PC-9 (cell line): ENCODE data around the gene IFITM1. TPM values are rescaled to one million over a fixed set of nuclear protein-coding genes. Genes with fewer than 3 reads are reported as not detected.

ENCODE experiments used
- BruUV-seq: library from RNA; stranded (reverse); fragments of 400-500 nt; replicated peaks from 2 replicates; lab custom pipeline; 2021; lab: Mats Ljungman, UMichigan
- CTCF ChIA-PET: fragments of 300-600 bp; sonication (Branson Sonifier 250); formaldehyde crosslinking; loops from one replicate; lab custom pipeline; 2022; ENCODE audit warnings: antibody characterized with exemption; lab: Charles Lee
- POLR2A ChIA-PET: fragments of 300-600 bp; sonication (Branson Sonifier 250); formaldehyde crosslinking; loops from one replicate; lab custom pipeline; 2022; ENCODE audit warnings: antibody characterized with exemption; ENCODE audit not compliant: unreplicated experiment; lab: Charles Lee
- DNase-seq, 2 experiments: peaks; one replicate each; pipeline versions ENCODE4 v3.0.0 to v3.0.0-alpha.2; 2015 to 2022; ENCODE audit warnings: mixed read lengths in 1 of 2
- H2AFZ ChIP-seq: fragments of 200-600 bp; sonication (generic); 2 replicates; pipeline ENCODE4 v1.8.1; 2017; ENCODE audit warnings: antibody characterized with exemption
- H3F3A ChIP-seq: fragments of 200-600 bp; sonication (generic); 2 replicates; pipeline ENCODE4 v1.8.1; 2017; ENCODE audit warnings: antibody characterized with exemption, mild to moderate bottlenecking, low read depth; ENCODE audit not compliant: insufficient read depth
- H3K27ac ChIP-seq: fragments of 200-600 bp; sonication (generic); 2 replicates; pipeline ENCODE4 v1.6.1; 2016; ENCODE audit warnings: mixed run types
- H3K27me3 ChIP-seq: fragments of 200-600 bp; sonication (generic); 2 replicates; pipeline ENCODE4 v1.6.1; 2016; ENCODE audit warnings: low read depth, mixed run types; ENCODE audit not compliant: insufficient read depth
- H3K36me3 ChIP-seq: fragments of 200-600 bp; sonication (generic); 2 replicates; pipeline ENCODE4 v1.6.1; 2016; ENCODE audit warnings: low read depth, mixed run types
- H3K4me1 ChIP-seq: fragments of 200-600 bp; sonication (generic); replicated peaks from 2 replicates; pipeline ENCODE4 v1.6.1; 2016; ENCODE audit warnings: mixed run types; ENCODE audit not compliant: insufficient read depth
- H3K4me2 ChIP-seq: fragments of 200-600 bp; sonication (generic); 2 replicates; pipeline ENCODE4 v1.6.1; 2017; ENCODE audit warnings: mixed run types
- H3K4me3 ChIP-seq: fragments of 200-600 bp; sonication (generic); 2 replicates; pipeline ENCODE4 v1.6.1; 2016; ENCODE audit warnings: mixed run types
- H3K79me2 ChIP-seq: fragments of 200-600 bp; sonication (generic); 2 replicates; pipeline ENCODE4 v1.6.1; 2017; ENCODE audit warnings: low read depth, mixed run types
- H3K9me2 ChIP-seq: fragments of 200-600 bp; sonication (generic); 2 replicates; pipeline ENCODE4 v1.8.1; 2017; ENCODE audit warnings: mild to moderate bottlenecking; ENCODE audit not compliant: insufficient read depth
- H3K9me3 ChIP-seq: fragments of 200-600 bp; sonication (generic); 2 replicates; pipeline ENCODE4 v1.8.1; 2016; ENCODE audit warnings: low read depth; ENCODE audit not compliant: insufficient read depth
- H4K20me1 ChIP-seq: fragments of 200-600 bp; sonication (generic); 2 replicates; pipeline ENCODE4 v1.8.1; 2017; ENCODE audit not compliant: insufficient read depth
- EZH2 ChIP-seq: fragments of 200-600 bp; sonication (generic); IDR thresholded peaks from 2 replicates; pipeline ENCODE4 v1.8.0; 2017; ENCODE audit warnings: antibody characterized with exemption, low read depth
- intact Hi-C: fragments of 100-400 bp; cut with micrococcal nuclease; formaldehyde crosslinking; loops from one replicate; pipeline ENCODE4 v1.10.0; 2022; ENCODE audit not compliant: unreplicated experiment
- total RNA-seq: library from RNA; stranded (reverse); gene quantifications from 2 replicates; pipeline ENCODE4 v1.2.3, GENCODE V29; 2021
- TF ChIP-seq, protein P1 (sequence below): fragments of 200-600 bp; sonication (generic); conservative IDR thresholded peaks from 2 replicates; pipeline ENCODE4 v1.6.1; 2017; ENCODE audit warnings: mixed run types, antibody characterized with exemption, mild to moderate bottlenecking, moderate library complexity

The IFITM1 gene
- total RNA-seq, 1 experiment from 2014 or later: 9.5 TPM

DNA sequence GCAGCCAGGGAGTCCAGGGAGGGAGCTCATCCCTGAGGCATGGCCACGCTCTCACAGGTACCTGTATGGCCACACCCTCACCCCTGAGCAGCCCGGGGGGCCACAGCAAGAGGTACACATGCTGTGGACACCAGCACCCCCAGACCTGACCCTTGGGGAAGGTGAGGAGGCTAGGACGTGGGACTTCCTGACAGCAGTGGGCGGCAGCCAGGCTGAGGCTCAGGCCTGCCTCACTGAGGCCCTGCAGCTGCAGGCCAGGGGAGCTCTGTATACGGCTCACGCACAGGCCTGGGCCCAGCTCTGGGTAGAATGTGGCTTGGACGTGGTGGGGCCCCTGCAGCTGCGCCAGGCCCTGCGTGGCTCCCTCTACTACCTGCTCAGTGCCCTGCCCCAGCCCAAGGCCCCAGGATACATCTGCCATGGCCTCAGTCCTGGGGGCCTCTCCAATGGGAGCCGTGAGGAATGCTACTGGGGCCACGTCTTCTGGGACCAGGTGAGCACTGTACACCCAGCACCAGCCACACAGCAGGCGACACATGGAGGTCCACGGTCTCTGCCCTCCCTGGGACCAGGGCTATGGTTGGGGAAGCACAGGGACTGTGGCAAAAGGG is 23.1 kb upstream of the IFITM1 start:
- Histone ChIP-seq H3K79me2 (no peaks in the 10 kb centered on the region), H3K4me3 (no peak overlapping the region), H3K36me3 (no peaks in the 10 kb centered on the region), H3K27ac (no peak overlapping the region), H3K4me1 (no peaks in the 10 kb centered on the region), H3K9me2 (no peaks in the 10 kb centered on the region), H3K9me3 (no peaks in the 10 kb centered on the region), H2AFZ (no peak overlapping the region), H3K4me2 (no peak overlapping the region), H3F3A (no peaks in the 10 kb centered on the region), H3K27me3 (no peaks in the 10 kb centered on the region), H4K20me1 (no peaks in the 10 kb centered on the region)
- TF ChIP-seq EZH2: no peak
- TF ChIP-seq, protein P1, sequence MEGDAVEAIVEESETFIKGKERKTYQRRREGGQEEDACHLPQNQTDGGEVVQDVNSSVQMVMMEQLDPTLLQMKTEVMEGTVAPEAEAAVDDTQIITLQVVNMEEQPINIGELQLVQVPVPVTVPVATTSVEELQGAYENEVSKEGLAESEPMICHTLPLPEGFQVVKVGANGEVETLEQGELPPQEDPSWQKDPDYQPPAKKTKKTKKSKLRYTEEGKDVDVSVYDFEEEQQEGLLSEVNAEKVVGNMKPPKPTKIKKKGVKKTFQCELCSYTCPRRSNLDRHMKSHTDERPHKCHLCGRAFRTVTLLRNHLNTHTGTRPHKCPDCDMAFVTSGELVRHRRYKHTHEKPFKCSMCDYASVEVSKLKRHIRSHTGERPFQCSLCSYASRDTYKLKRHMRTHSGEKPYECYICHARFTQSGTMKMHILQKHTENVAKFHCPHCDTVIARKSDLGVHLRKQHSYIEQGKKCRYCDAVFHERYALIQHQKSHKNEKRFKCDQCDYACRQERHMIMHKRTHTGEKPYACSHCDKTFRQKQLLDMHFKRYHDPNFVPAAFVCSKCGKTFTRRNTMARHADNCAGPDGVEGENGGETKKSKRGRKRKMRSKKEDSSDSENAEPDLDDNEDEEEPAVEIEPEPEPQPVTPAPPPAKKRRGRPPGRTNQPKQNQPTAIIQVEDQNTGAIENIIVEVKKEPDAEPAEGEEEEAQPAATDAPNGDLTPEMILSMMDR: no peak
- no peak for DNase-seq
- ChIA-PET POLR2A (no interaction called here), CTCF (no interaction called here)
- no TSS peak for BruUV-seq
- intact Hi-C loops: no loop called here

DNA sequence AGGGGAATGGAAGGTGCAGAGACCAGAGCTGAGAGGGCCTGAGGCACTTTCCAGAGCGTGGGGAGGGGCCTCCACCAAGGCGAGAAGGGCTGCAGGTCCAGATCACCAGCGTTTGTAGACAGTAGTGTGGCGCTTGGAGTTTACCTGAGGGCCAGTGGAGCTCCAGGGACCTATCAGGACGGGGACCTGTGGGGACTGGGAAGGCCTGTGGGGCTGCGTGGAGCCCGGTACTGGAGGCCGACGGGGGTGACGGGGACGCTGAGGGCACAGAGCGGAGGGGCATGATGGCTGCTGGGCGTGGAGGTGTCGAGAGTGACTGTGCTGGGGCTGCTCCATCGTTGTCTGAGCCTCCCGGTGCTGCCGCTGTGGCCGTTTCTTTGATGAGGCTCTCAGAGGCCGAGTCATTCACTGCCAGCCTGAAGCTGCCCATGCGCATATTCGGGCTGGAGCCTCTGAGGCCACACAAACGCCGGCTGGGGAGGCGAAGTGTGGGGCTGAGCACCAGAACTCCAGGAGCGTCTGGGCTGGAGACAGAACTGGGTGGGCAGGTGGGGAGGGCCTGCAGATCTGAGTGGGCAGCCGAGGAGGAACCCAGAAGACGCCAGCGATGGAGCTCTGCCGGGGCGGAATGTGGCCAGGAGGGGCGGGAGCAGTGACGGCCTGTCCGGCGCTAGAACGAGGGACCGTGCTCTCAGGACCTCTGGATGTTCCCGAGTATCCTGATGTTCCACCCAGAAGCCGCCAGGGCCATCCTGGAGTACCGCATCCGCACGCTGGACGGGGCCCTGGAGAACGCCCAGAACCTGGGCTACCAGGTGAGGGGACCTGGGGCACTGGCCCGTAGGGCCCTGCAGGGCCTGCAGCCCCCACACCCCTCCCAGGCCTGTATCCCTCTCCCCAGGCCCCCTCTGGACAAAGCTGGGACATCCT is 22.3 kb upstream of the IFITM1 start:
- CTCF ChIA-PET: no interaction called here
- intact Hi-C loops: no loop called here
- POLR2A ChIA-PET: no interaction called here

More for the DNA sequence above, 22.3 kb upstream of the IFITM1 start:
- H3K4me1 ChIP-seq: no peaks in the 10 kb centered on the region
- H3K27me3 ChIP-seq: no peaks in the 10 kb centered on the region
- no TSS peak for BruUV-seq
- TF ChIP-seq EZH2: no peak
- TF ChIP-seq, protein P1: no peak
- H3K4me2 ChIP-seq: no peak overlapping the region
- H3K4me3 ChIP-seq: no peak overlapping the region
- no peak overlapping the region for H2AFZ ChIP-seq
- no peaks in the 10 kb centered on the region for H3F3A ChIP-seq
- H3K9me2 ChIP-seq: no peaks in the 10 kb centered on the region
- no peaks in the 10 kb centered on the region for H3K79me2 ChIP-seq
- H3K36me3 ChIP-seq: no peaks in the 10 kb centered on the region
- H3K9me3 ChIP-seq: no peaks in the 10 kb centered on the region
- DNase-seq: no peak
- no peak overlapping the region for H3K27ac ChIP-seq
- H4K20me1 ChIP-seq: no peaks in the 10 kb centered on the region
